Epithelial cell of prostate (primary cell): ENCODE data around the gene CASQ2.

Experiments
- DNase-seq: peaks from one replicate; pipeline ENCODE4 v3.0.0-alpha.2; 2011; ENCODE audit warnings: low read depth, low spot score
- H3K27ac ChIP-seq: fragments of 450-650 bp; 2 replicates; pipeline ENCODE4 v1.5.1; 2017; ENCODE audit warnings: mild to moderate bottlenecking

The CASQ2 gene

DNA sequence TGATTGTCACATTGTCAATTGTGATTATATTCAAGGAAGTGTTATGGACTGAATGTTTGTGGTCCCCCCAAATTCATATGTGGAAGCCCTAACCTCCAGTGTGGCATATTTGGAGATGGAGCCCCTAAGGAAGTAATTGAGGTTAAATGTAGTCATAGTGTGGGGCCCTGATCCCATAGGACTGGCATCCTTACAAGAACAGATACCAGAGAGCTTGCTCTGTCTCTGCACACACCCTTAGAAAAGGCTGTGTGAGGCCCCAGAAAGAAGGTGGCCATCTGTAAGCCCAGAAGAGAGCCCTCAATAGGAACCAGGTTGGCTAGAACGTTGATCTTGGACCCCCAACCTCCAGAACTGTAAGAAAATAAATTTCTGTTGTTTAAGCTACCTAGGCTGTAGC is 98.6 kb downstream of the CASQ2 start:
- peak overlapping the region; percentile 85 for H3K27ac ChIP-seq
- no peak for DNase-seq

DNA sequence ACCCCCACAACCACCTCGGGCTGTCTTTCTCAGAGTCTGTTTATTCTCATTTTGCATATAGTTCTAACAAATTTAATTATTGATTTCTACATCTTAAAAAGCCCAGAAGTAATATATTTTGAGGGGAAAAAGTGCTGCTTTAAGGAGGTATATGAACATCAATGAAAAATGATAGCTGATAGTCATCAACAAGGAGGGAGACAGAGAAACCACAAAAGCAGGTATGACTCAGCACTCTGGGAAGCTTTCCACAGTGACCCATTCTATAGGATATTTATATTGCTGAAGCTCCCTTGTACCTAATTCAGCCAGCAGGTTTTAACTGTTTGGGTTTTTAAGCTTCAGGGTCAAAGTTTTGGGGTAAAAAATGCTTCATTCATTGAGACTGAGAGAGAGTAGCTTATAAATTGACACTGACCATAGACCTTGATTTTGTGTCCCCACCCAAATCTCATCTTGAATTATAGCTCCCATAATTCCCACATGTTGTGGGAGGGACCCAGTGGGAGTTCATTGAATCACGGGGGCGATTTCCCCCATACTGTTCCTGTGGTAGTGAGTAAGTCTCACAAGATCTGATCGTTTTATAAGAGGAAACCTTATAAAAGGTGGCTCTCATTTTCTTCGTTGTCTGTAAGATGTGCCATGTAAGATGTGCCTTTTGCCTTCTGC is 99.4 kb downstream of the CASQ2 start:
- DNase-seq = peak; percentile 55
- peak overlapping the region; percentile 66 for H3K27ac ChIP-seq

DNA sequence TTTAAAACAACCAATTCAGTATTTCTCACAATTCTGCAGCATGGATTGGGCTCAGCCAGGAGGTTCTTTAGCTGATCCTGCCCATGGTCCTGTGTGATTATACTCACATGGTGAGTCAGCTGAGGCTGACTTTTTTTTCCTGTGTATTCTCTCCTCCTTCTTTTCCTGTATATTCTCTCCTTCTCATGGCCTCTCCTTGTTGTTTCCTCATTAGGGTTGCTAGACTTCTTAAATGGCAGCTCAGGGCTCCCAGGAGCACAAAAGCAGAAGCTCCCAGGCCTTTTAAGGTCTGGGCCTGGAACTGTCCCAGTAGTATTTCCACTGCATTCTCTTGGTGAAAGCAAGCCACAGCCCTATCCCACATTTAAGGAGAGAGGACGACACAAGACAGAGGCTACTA is 99.9 kb downstream of the CASQ2 start:
- peak overlapping the region; percentile 66 for H3K27ac ChIP-seq

GRCh38 chr1:115666702-115667101 is 101.8 kb downstream of the CASQ2 start:
- no peak overlapping the region for H3K27ac ChIP-seq

More for the DNA sequence above, 99.9 kb downstream of the CASQ2 start:
- DNase-seq = no peak

GRCh38 chr1:115666206-115666605 is 102.3 kb downstream of the CASQ2 start:
- no peak for DNase-seq
- H3K27ac ChIP-seq = no peak overlapping the region

More at GRCh38 chr1:115666702-115667101, 101.8 kb downstream of the CASQ2 start:
- DNase-seq = no peak

GRCh38 chr1:115665319-115666096 is 103.0 kb downstream of the CASQ2 start:
- DNase-seq = peak; percentile 57
- H3K27ac ChIP-seq = no peak overlapping the region

GRCh38 chr1:115661157-115661556 is 107.4 kb downstream of the CASQ2 start:
- no peak for DNase-seq
- no peak overlapping the region for H3K27ac ChIP-seq

GRCh38 chr1:115660151-115660550 is 108.4 kb downstream of the CASQ2 start:
- DNase-seq = no peak
- H3K27ac ChIP-seq = no peak overlapping the region

DNA sequence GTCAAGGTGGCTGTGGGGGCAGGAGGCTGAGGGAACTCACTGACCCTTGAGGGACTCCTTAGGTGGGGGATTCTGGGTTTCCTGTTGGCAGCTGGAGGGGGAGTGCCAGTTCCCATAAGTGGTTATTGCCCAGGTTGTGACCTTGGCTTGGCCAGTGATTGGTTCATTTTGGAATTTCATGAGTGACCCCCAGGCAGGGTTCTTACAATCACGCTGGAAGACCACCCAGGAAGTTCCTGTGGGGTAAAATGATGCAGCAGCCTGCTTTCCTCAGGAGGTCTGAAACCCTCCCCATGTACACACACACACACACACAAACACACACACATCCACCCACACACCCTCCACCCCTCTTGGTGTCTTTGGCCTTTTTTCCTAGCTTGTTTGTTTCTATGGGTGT is 109.9 kb downstream of the CASQ2 start:
- no peak overlapping the region for H3K27ac ChIP-seq

DNA sequence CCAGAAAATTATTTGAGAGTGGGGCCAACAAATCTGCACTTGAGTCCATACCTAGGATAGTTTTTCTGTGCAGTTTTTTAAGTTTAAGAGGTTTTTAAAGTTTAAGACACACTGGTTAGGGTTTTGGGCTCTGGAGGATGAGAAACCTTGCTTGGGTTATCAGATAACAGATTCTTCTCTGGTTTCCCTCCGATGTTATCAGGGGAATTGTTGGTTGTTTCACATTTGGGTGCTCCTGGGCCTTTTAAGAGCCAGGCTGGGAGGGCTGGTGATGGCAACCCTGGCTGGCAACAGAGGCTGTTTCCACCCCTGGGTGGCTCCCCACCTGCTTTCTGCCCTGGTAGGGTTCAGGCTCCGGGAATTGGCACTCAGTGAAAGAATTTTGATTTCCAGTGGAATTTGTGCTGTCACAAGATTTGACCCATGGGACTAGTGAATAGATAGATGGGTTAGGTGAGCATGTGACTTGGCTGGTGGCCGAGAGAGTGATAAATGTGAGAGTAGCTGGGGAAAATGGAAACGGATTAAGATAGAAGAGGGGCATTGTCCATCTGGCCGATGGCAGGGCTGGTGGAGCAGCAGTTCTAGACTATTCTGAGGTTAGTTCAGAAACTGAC is 111.9 kb downstream of the CASQ2 start:
- no peak overlapping the region for H3K27ac ChIP-seq
- no peak for DNase-seq

More for the DNA sequence above, 109.9 kb downstream of the CASQ2 start:
- DNase-seq = no peak

DNA sequence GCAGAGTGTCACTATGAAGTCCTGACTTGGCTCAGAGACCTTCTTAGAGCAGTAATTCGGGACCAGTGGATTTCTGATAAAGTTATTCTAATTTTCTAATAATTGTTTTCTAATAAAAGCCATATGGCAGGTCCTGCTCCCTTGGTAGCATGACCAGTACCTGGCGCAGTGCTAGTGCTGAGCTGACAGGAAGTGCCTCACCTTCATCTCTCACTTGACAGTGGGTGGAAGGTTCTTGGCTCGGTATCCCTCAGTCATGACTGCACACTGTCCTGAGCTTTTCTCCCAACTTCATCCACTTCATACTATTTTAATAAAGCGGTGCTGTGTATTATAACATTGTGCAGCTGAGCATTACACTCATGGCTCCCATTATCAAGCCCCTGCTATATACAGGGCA is 112.6 kb downstream of the CASQ2 start:
- peak overlapping the region; percentile 72 for H3K27ac ChIP-seq
- no peak for DNase-seq

DNA sequence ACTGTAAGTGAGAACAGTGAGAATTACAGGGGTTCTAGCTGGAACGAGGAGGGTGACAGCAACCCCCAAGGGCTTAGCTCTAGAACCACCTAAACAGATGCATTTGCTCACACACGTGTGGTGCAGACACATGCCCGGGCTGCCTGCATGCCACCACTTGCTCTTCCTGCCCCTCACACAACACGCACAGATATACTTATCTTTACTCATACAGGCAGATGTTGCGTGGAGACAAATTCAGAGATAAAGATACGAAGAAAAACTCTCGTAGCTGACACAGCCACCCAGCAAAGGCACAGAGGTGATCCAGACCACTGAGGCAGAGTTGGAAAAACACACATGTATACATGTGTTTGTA is 113.2 kb downstream of the CASQ2 start:
- peak overlapping the region; percentile 72 for H3K27ac ChIP-seq
- DNase-seq = peak; percentile 50

- H3K27ac ChIP-seq = peak overlapping the region; percentile 72
- no peak for DNase-seq
These were observed 113.7 kb downstream of the CASQ2 start for GRCh38 chr1:115654663-115655305.

- peak overlapping the region; percentile 72 for H3K27ac ChIP-seq
- no peak for DNase-seq
These were observed 114.4 kb downstream of the CASQ2 start for GRCh38 chr1:115654125-115654524.

GRCh38 chr1:115652236-115652788 is 116.2 kb downstream of the CASQ2 start:
- H3K27ac ChIP-seq = no peak overlapping the region
- no peak for DNase-seq

DNA sequence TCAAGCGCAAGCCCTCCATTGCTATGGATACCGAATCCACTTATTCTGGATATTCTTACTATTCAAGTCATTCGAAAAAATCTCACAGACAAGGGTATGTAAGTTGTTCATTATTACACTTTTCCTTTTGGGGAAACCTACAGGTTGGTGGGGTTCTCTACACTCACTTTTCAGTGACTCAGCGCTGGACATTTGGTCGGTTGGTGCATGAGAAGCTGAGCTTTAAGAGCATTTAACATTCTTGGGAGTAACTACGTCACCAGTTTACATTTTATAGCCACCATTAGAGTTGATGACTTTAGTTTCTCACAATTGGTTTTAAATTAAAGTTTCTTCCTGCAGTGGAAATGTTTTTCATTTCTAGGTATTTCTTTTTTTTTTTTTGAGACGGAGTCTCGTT is 117.1 kb downstream of the CASQ2 start:
- no peak overlapping the region for H3K27ac ChIP-seq
- DNase-seq = no peak

- no peak for DNase-seq
- H3K27ac ChIP-seq = no peak overlapping the region
These were observed 117.6 kb downstream of the CASQ2 start for GRCh38 chr1:115650961-115651360.
